Upper lobe of left lung (tissue), 4 donors: ENCODE results near the gene DNAI1.

ENCODE experiments used
- CTCF ChIP-seq, 6 experiments: fragments of 450-650 bp in 4 of 6; fragments of 200-600 bp in 2 of 6; sonication (generic) in 2 of 6; IDR thresholded peaks; one replicate each; pipeline ENCODE4 v1.5.1; 2016 to 2019; ENCODE audit warnings: antibody characterized with exemption in 6 of 6
- EP300 ChIP-seq, 4 donors: sonication (generic); formaldehyde crosslinking; IDR thresholded peaks; one replicate each; pipeline ENCODE4 v1.5.1; 2017; ENCODE audit warnings: antibody characterized with exemption in 4 of 4, control low read depth in 2 of 4
- POLR2AphosphoS5 ChIP-seq, 2 donors: sonication (generic); formaldehyde crosslinking; IDR thresholded peaks; one replicate each; pipeline ENCODE4 v1.5.1; 2017; ENCODE audit warnings: antibody characterized with exemption in 2 of 2

- TF ChIP-seq POLR2AphosphoS5 (IDR thresholded peaks at IDR 0.05) (no peak), CTCF (IDR thresholded peaks at IDR 0.05) (no peak), EP300 (IDR thresholded peaks at IDR 0.05) (no peak)
These were observed 27.2 kb downstream of the DNAI1 start for GRCh38 chr9:34485822-34486221.
